Urothelium cell line (cell line): ENCODE data around the gene CIB2.
A peak's percentile ranks its signal among the peaks of the same experiment; 100 is the strongest.
"Not testable (repeated sequence)": the region's sequence is repeated elsewhere in the genome, so short reads cannot be mapped to it uniquely, and the experiment has no call there.

Experiments used
- DNase-seq: peaks from one replicate; pipeline ENCODE4 v3.0.0; 2011; ENCODE audit warnings: low spot score, mixed read lengths
- FAIRE-seq: peaks from 2 replicates; lab custom pipeline; 2011; peaks lifted over from hg19 to GRCh38; lab: Jason Lieb, UNC

CIB2 gene

GRCh38 chr15:78131295-78132061 is at the start of gene CIB2:
Gene CIB2, minus strand, starts transcription at chr15:78131445. Its CDS starts 230 bp downstream, at chr15:78131215.
- peak; percentile 96 for DNase-seq
- FAIRE-seq, result peak; percentile 42

- no peak for DNase-seq
- FAIRE-seq, result peak; percentile 55
These were observed 48.7 kb upstream of the CIB2 start for GRCh38 chr15:78179906-78180305.

DNA sequence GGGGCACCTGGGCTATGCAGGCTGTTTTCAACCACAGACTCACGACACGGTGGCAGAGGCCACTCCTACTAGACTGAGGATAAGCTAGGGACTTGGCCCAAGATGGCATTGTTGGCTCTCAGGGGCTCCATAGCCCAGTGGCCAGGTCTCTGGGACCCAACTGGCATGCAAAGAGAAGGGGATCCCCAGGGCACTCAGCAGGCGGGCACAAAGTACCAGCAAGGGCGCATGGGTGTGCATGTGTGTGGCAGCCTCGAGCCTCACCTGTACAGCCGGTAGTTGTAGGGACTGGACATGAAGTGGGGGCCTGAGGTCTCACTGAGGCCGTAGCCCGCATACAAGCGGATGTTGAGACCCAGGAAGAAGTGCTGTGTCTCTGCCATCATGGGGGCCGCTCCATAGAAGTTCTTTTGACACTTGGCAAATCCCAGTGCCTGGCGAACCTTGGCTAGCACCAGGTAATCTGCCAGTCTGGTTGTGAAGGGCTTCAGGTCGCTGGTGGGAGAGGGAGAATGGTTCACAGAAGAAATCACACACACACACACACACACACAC is 48.1 kb upstream of the CIB2 start:
- DNase-seq, result no peak
- no peak for FAIRE-seq

GRCh38 chr15:78178064-78178463 is 46.8 kb upstream of the CIB2 start:
- no peak for DNase-seq
- no peak for FAIRE-seq

GRCh38 chr15:78177447-78177873 is 46.2 kb upstream of the CIB2 start:
- FAIRE-seq (peak; percentile 5), DNase-seq (peak; percentile 66)

GRCh38 chr15:78175330-78175729 is 44.1 kb upstream of the CIB2 start:
- DNase-seq, result no peak

GRCh38 chr15:78174401-78174800 is 43.2 kb upstream of the CIB2 start:
- FAIRE-seq (no peak), DNase-seq (no peak)

More at GRCh38 chr15:78175330-78175729, 44.1 kb upstream of the CIB2 start:
- FAIRE-seq, result no peak

DNA sequence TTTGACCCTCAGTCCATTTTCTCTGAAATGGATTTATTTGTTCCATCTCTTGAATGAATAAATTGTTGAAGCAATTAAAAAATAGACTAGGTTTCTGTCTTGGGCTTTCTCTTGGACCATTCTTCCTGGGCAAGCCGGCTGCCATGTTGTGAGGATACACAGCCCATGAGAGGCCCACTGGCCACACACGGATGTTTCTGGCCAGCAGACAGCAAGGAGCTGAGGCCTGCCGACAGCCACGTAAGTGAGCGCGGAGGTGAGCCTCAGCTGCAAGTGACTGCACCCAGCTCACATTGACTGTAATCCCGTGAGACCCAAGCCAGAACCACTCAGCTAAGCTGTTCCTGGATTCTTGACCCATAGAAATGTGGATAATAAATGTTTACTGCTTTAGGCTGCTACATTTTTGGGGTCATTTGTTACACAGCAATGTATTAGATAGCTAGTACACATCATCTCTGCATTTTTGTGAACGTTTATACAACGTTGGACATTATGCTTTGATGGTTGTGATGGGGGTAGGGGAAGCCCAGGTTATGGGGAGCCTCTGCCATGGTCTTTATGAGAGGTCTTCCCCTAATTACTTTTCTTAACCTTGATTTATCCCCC is 40.7 kb upstream of the CIB2 start:
- FAIRE-seq, result no peak
- no peak for DNase-seq

- FAIRE-seq (no peak), DNase-seq (no peak)
These were observed 39.9 kb upstream of the CIB2 start for GRCh38 chr15:78170848-78171773.

DNA sequence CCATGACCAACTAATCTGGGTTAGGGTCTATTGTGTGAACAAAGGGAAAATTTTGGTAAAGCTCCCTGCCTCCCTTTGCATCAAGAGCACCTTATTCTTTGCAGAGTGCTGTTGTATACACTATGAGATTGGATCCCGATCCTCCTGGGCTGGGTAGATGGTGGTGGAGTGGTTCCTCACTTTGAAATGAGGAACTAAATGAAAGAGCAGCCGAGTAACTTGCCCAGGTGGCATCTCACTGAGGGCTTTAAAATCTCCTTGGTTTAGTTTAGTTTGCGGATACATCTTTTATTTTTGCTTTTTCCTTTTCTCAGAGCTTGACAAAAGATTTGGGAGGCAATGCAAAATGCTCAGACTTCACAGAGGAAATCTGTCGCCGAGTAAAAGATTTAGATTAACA is 37.4 kb upstream of the CIB2 start:
- no peak for DNase-seq
- no peak for FAIRE-seq

DNA sequence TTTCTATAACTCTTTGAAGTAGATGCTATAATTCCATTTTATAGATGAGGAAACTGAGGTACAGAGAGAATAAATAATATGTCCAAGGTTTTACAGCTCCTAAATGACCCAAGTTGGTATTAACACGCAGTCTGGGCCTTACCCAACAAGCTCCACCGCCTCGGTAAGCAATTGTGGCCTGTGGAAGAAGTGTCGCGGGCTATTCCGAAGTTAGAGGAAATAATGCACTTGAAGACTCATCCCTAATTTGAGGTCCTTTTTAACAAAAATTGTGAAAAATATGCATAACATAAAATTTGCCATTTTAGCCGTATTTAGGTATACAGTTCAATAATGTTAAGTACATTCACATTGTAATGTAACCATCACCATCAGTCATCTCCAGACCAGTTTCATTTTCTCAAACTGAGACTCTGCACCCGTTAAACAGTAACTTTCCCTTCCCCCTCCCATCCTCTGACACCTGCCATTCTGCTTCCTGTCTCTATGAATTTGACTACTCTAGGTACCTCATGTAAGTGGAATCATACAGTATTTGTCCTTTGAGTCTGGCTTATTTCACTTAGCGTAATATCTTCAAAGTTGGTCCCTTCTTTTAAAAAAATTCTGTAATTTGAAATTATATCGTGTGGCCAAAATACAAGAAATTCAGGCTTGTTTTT is 36.1 kb upstream of the CIB2 start:
- no peak for FAIRE-seq
- no peak for DNase-seq

DNA sequence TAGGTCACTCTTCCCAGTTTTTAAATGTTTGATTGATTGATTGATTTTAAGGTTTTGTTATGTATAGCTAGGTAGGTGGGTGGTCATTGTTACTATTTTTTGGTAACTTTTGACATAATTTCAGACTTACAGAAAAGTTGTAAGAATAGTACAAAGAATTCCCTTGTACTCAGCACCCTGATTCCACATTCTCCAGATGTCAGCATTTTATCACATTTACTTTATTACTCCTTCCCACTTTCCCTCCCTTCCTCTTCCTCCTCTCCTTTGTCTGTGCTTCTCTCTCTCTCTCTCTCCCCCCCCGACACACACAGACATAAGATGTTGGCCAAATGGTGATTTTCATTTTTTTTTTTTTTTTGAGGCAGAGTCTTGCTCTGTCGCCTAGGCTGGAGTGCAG is 32.8 kb upstream of the CIB2 start:
- DNase-seq (no peak), FAIRE-seq (no peak)

DNA sequence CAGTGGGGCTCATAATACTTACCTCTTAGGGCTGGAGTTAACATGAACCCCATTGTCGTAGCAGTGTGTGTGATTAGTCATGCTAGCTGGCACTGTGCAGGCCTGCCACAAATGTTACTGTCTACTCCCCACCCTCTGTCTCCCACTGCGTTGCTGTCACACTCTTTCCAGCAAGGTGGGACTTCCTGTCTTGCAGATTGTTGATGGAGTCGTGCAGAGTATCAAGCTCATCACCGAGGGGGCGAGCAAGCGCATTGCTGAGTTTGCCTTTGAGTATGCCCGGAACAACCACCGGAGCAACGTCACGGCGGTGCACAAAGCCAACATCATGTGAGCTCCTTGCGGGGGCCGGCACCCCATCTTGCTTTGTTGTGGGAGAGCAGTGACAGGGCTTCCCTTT is 30.8 kb upstream of the CIB2 start:
- FAIRE-seq (no peak), DNase-seq (no peak)

- no peak for DNase-seq
- FAIRE-seq, result no peak
These were observed 28.1 kb upstream of the CIB2 start for GRCh38 chr15:78159395-78159794.

DNA sequence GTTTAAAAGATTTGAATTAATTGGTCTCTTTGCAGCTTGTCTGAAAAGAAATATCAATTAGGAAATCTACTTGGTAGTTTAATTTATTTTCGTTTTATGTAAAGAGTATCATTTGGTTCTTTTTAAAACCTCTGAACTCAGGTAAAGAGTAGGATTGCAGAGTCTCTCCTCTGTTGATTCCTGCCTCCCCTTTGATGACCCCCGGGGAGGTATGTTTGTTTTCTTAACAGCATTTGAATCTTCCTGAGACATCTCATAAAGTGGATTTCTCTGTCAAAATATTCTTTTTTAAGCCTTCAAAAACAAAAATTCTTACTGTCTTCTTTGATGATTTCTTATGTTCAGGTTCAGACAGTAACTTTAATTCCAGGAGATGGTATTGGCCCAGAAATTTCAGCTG is 26.0 kb upstream of the CIB2 start:
- no peak for FAIRE-seq
- no peak for DNase-seq

DNA sequence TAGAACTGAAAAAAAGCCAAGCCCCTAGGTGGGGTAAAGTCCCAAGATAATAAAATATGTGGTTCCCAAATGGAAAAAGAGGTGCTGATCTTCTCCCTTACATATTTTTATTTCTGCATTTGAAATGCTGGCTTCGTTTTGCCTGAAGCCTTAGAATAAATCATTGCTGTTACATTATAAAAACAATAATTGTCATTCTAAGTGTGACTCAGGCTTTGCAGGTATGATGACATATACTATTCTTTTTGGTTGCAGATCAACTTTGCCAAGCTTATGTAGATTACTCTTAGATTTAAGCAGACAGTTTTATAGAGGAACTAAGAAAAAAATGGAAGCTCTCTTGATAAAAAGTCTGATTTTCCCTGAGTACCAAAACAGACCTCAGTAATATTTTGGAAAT is 25.4 kb upstream of the CIB2 start:
- no peak for FAIRE-seq
- DNase-seq, result no peak

GRCh38 chr15:78155355-78155939 is 24.2 kb upstream of the CIB2 start:
- DNase-seq (no peak), FAIRE-seq (no peak)

DNA sequence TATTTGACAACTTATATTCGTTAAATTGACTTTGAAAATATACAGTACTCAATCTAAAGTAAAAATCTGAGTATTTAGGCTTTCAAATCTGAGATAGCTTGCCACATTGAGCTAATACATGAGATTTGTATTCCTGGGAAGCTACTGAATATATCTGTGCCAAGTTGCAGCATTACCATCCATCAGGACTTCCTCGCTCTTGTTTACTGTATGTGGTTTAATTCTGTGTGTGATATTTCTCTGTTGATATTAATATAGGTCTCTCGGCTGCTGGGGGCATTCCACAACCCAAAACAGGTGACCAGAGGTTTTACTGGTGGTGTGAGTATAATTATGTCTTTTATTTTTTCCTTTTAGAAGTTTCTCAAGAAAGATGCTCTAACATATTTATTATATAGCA is 23.7 kb upstream of the CIB2 start:
- no peak for DNase-seq
- FAIRE-seq, result no peak

DNA sequence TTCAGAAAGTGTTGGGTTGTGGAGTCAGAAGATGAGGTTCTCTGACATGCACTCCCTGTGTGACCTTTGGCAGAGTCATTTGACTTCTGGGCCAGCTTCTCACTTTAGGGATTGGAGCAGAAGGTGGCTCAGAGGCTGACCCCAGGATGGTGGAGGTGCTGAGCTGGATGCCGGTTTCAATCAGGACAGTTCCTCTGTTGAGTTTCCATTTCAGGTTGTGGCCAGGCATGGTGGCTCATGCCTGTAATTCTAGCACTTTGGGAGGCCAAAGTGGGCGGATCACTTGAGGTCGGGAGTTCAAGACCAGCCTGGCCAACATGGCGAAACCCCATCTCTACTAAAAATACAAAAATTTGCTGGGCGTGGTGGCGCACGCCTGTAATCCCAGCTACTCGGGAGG is 19.8 kb upstream of the CIB2 start:
- DNase-seq, FAIRE-seq: not testable (repeated sequence)
